Measurements from ENCODE around the gene ORAI2.
A peak's percentile ranks its signal among the peaks of the same experiment; 100 is the strongest.

The ORAI2 gene

DNA sequence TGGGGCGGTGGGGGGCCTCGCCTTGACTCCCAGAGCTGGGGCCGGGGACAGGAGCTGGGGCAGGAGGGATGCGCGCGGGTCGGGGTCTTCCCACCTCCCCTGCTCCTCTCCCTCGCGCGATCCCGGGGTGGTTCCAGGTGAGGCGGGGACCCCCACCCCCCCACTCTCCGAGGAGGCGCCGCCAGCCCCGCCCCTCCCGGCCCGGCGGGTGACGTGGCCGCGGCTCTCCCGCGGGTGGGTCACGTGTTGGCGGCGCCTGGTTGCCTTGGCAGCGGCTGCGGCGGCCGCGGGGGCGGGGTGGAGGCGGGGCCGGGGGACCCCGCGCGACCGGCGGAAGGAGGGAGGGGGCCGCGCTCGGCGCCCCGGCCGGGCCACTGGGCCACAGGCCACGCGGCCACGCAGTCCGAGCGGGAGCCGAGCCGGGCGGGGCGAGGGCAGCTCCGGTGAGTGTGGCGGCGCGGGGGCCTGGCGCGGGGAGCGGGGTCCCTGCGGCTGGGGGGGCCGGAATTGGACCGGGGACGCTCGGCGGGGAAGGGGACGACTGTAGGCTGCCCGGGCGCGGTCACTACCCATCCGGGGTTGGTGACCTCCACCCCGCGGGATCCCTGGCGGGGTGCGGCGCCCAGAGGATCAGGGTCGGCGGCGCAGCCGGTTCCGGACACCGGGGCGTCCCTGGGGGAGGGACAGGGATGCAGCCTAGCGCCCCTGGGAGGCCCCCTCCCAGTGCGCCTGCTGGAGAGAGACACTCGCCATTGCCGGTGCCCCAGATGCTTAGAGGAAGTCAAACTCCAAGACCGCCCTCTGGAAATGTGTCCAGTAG is at the start of gene ORAI2:
Gene ORAI2 (plus strand): TSS at position 357 of the 820 bp plus-strand sequence. CDS start 5,382 bp downstream, outside the sequence.
- peak within 1 kb of the TSS in 4 of 5 donors; percentile 63 to 78 (median 74) for H3K9ac ChIP-seq (ENCODE audit: low read length in 5 of 5)
- H3K27ac ChIP-seq (ENCODE audit: low read depth, low read length) = peak within 1 kb of the TSS; percentile 60
- H3K27me3 ChIP-seq (ENCODE audit: control insufficient read depth in 5 of 5, insufficient read depth in 4 of 5, low read length in 5 of 5) = no peaks in the 10 kb centered on the region
- H3K4me1 ChIP-seq (ENCODE audit: control insufficient read depth in 5 of 5, insufficient read depth in 5 of 5, low read length in 5 of 5) = peaks cover 1 to 32% (median 19%) of the 10 kb centered on the region in 5 donors
- H3K4me3 ChIP-seq (ENCODE audit: low read depth in 1 of 5, low read length in 5 of 5) = peak within 1 kb of the TSS; percentile 69 to 76 (median 74)
- H3K9me3 ChIP-seq (ENCODE audit: control insufficient read depth in 5 of 5, low read length in 5 of 5) = no peaks in the 10 kb centered on the region
- peaks cover 0 to 4% (median 0%) of the 10 kb centered on the region in 5 donors for H3K36me3 ChIP-seq (ENCODE audit: control insufficient read depth in 5 of 5, insufficient read depth in 5 of 5, low read length in 5 of 5)

DNA sequence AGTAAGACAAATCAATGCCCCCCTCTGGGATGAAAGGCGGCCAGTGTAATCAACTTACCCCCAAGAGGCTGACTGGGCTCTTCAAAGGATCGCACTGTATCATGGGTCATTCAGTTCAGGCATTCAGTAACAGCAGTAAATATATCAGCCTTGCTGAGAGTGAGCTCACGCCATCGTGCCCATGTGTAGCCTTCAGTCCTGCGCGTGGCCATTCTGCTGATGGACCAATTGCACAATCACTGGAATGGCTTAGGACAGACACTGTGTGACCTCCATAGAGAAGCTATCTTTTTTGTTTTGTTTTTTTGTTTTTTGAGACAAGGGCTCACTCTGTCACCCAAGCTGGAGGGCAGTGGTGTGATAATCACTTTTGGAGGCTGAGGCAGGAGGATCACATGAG is 46.3 kb upstream of the ORAI2 start:
- Histone ChIP-seq H3K4me1 (ENCODE audit: control insufficient read depth in 5 of 5, insufficient read depth in 5 of 5, low read length in 5 of 5) (peaks cover 0 to 7% (median 0%) of the 10 kb centered on the region in 5 donors), H3K36me3 (ENCODE audit: control insufficient read depth in 5 of 5, insufficient read depth in 5 of 5, low read length in 5 of 5) (peaks cover 0 to 13% (median 5%) of the 10 kb centered on the region in 5 donors), H3K4me3 (ENCODE audit: low read depth in 1 of 5, low read length in 5 of 5) (no peak overlapping the region), H3K27ac (ENCODE audit: low read depth, low read length) (no peak overlapping the region), H3K9ac (ENCODE audit: low read length in 5 of 5) (no peak overlapping the region), H3K27me3 (ENCODE audit: control insufficient read depth in 5 of 5, insufficient read depth in 4 of 5, low read length in 5 of 5) (no peaks in the 10 kb centered on the region), H3K9me3 (ENCODE audit: control insufficient read depth in 5 of 5, low read length in 5 of 5) (no peaks in the 10 kb centered on the region)

DNA sequence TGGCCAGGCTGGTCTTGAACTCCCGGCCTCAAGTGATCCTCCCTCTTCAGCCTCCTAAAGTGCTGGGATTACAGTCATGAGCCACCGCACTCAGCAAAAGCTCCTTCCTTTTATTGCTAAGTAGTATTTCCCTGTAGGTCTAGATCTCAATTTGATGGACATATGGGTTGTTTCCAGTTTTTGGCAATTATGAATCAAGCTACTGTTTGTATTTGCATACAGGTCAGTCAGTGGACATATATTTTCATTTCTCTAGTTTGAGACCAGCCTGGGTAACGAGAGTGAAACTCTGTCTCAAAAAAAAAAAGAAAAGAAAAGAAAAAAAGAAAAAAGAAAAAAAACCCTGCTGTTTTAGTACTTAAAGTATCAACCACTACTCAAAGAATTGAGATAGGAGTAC is 43.6 kb upstream of the ORAI2 start:
- Histone ChIP-seq H3K9ac (ENCODE audit: low read length in 5 of 5) (no peak overlapping the region), H3K9me3 (ENCODE audit: control insufficient read depth in 5 of 5, low read length in 5 of 5) (no peaks in the 10 kb centered on the region), H3K4me3 (ENCODE audit: low read depth in 1 of 5, low read length in 5 of 5) (no peak overlapping the region), H3K36me3 (ENCODE audit: control insufficient read depth in 5 of 5, insufficient read depth in 5 of 5, low read length in 5 of 5) (peaks cover 0 to 18% (median 6%) of the 10 kb centered on the region in 5 donors), H3K4me1 (ENCODE audit: control insufficient read depth in 5 of 5, insufficient read depth in 5 of 5, low read length in 5 of 5) (peaks cover 0 to 7% (median 0%) of the 10 kb centered on the region in 5 donors), H3K27ac (ENCODE audit: low read depth, low read length) (no peak overlapping the region), H3K27me3 (ENCODE audit: control insufficient read depth in 5 of 5, insufficient read depth in 4 of 5, low read length in 5 of 5) (no peaks in the 10 kb centered on the region)

DNA sequence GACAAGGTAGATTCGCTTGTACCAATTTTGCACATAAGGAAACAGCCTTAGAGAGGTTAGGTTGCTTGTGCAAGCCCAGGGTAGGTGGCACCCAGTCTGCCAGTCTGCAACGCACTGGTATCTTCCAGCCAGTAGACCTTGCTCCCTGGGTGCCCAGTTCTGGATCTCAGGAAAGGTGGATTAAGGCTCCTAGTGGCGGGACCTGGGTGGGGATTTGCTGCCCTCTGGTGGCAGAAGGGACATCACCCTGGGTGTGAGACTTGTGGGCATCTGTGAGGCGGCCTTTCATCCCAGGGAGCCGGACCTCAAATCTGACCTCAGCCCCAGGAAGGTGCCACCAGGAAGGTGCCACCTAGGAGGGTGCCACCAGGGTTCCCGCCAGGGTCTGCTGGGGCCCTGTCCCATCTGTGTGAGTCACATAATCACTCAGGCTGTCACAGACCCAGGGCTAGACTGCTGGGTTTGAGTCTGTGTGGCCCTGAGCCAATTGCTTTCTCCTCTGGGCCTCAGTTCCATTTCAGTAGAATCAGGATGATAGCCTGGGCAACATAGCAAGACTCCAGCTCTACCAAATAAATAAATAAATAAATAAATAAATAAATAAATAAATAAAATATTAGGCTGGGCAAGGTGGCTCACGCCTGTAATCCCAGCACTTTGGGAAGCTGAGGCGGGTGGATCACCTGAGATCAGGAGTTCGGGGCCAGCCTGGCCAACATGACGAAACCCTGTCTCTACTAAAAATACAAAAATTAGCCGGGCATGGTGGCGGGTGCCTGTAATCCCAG is 42.5 kb upstream of the ORAI2 start:
- Histone ChIP-seq H3K36me3 (ENCODE audit: control insufficient read depth in 5 of 5, insufficient read depth in 5 of 5, low read length in 5 of 5) (peaks cover 0 to 18% (median 6%) of the 10 kb centered on the region in 5 donors), H3K4me1 (ENCODE audit: control insufficient read depth in 5 of 5, insufficient read depth in 5 of 5, low read length in 5 of 5) (peaks cover 0 to 12% (median 6%) of the 10 kb centered on the region in 5 donors), H3K9me3 (ENCODE audit: control insufficient read depth in 5 of 5, low read length in 5 of 5) (no peaks in the 10 kb centered on the region), H3K27me3 (ENCODE audit: control insufficient read depth in 5 of 5, insufficient read depth in 4 of 5, low read length in 5 of 5) (no peaks in the 10 kb centered on the region), H3K9ac (ENCODE audit: low read length in 5 of 5) (no peak overlapping the region), H3K27ac (ENCODE audit: low read depth, low read length) (no peak overlapping the region), H3K4me3 (ENCODE audit: low read depth in 1 of 5, low read length in 5 of 5) (no peak overlapping the region)

DNA sequence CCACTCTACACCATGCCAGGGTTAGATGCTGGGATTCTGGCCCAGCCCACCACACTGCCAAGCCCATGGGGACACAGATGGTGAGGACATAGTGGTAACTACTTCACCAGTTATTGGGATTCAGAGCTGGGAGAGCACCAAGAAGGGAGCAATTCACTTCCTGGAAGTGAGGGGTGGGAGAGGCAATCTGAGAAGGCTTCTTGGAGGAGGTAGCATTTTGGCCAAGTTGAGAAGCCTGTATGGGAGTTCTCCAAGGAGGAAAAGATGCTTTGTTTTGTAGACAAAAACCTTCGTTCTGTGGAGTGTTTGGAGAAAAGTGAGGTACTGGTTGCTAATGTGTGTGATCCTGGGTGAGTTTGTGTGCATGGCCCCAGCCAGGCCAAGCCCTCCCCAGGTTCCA is 41.0 kb upstream of the ORAI2 start:
- H3K9me3 ChIP-seq (ENCODE audit: control insufficient read depth in 5 of 5, low read length in 5 of 5) = no peaks in the 10 kb centered on the region
- H3K4me1 ChIP-seq (ENCODE audit: control insufficient read depth in 5 of 5, insufficient read depth in 5 of 5, low read length in 5 of 5) = peaks cover 2 to 17% (median 16%) of the 10 kb centered on the region in 5 donors
- no peak overlapping the region for H3K4me3 ChIP-seq (ENCODE audit: low read depth in 1 of 5, low read length in 5 of 5)
- no peak overlapping the region for H3K27ac ChIP-seq (ENCODE audit: low read depth, low read length)
- H3K36me3 ChIP-seq (ENCODE audit: control insufficient read depth in 5 of 5, insufficient read depth in 5 of 5, low read length in 5 of 5) = peaks cover 0 to 13% (median 3%) of the 10 kb centered on the region in 5 donors
- H3K9ac ChIP-seq (ENCODE audit: low read length in 5 of 5) = no peak overlapping the region
- H3K27me3 ChIP-seq (ENCODE audit: control insufficient read depth in 5 of 5, insufficient read depth in 4 of 5, low read length in 5 of 5) = no peaks in the 10 kb centered on the region

DNA sequence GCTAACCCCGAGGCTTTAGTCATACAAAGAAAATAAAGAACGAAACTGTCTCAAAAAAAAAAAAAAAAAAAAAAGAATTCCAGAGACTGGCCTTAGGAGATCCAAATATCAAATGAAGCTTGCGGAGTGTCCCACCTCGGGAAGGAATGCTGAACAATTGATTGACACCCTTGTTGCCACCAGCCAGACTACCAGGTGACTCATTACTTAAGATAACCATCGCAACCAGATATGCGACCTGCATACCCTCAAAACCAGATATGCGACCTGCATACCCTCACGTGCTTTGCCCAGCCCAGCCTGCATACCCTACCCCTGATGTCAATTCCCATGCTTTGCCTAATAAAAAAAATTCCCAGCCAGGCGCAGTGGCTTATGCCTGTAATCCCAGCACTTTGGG is 39.9 kb upstream of the ORAI2 start:
- Histone ChIP-seq H3K9me3 (ENCODE audit: control insufficient read depth in 5 of 5, low read length in 5 of 5) (no peaks in the 10 kb centered on the region), H3K4me1 (ENCODE audit: control insufficient read depth in 5 of 5, insufficient read depth in 5 of 5, low read length in 5 of 5) (peaks cover 2 to 20% (median 17%) of the 10 kb centered on the region in 5 donors), H3K36me3 (ENCODE audit: control insufficient read depth in 5 of 5, insufficient read depth in 5 of 5, low read length in 5 of 5) (peaks cover 0 to 10% (median 3%) of the 10 kb centered on the region in 5 donors), H3K27ac (ENCODE audit: low read depth, low read length) (no peak overlapping the region), H3K4me3 (ENCODE audit: low read depth in 1 of 5, low read length in 5 of 5) (no peak overlapping the region), H3K9ac (ENCODE audit: low read length in 5 of 5) (no peak overlapping the region), H3K27me3 (ENCODE audit: control insufficient read depth in 5 of 5, insufficient read depth in 4 of 5, low read length in 5 of 5) (no peaks in the 10 kb centered on the region)

DNA sequence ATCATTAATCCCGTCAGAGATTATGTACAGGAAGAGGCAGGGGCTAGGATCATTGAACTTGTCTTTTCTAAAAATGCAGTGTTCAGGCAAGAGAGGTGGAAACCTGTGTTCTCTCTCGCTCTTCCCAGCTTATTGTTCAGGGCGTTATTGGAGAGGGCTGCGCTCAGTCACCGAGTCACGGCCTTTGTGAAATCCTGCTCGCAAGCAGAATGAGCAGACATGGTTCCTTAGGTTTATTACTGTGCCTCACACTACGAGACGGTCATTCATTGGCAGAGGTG is 37.8 kb upstream of the ORAI2 start:
- peak overlapping the region; percentile 81 to 99 (median 96) for H3K4me3 ChIP-seq (ENCODE audit: low read depth in 1 of 5, low read length in 5 of 5)
- H3K4me1 ChIP-seq (ENCODE audit: control insufficient read depth in 5 of 5, insufficient read depth in 5 of 5, low read length in 5 of 5) = peaks cover 2 to 20% (median 17%) of the 10 kb centered on the region in 5 donors
- H3K36me3 ChIP-seq (ENCODE audit: control insufficient read depth in 5 of 5, insufficient read depth in 5 of 5, low read length in 5 of 5) = peaks cover 3 to 19% (median 12%) of the 10 kb centered on the region in 5 donors
- peak overlapping the region in 4 of 5 donors; percentile 96 to 99 (median 97) for H3K9ac ChIP-seq (ENCODE audit: low read length in 5 of 5)
- no peaks in the 10 kb centered on the region for H3K27me3 ChIP-seq (ENCODE audit: control insufficient read depth in 5 of 5, insufficient read depth in 4 of 5, low read length in 5 of 5)
- peak overlapping the region; percentile 92 for H3K27ac ChIP-seq (ENCODE audit: low read depth, low read length)
- no peaks in the 10 kb centered on the region for H3K9me3 ChIP-seq (ENCODE audit: control insufficient read depth in 5 of 5, low read length in 5 of 5)

DNA sequence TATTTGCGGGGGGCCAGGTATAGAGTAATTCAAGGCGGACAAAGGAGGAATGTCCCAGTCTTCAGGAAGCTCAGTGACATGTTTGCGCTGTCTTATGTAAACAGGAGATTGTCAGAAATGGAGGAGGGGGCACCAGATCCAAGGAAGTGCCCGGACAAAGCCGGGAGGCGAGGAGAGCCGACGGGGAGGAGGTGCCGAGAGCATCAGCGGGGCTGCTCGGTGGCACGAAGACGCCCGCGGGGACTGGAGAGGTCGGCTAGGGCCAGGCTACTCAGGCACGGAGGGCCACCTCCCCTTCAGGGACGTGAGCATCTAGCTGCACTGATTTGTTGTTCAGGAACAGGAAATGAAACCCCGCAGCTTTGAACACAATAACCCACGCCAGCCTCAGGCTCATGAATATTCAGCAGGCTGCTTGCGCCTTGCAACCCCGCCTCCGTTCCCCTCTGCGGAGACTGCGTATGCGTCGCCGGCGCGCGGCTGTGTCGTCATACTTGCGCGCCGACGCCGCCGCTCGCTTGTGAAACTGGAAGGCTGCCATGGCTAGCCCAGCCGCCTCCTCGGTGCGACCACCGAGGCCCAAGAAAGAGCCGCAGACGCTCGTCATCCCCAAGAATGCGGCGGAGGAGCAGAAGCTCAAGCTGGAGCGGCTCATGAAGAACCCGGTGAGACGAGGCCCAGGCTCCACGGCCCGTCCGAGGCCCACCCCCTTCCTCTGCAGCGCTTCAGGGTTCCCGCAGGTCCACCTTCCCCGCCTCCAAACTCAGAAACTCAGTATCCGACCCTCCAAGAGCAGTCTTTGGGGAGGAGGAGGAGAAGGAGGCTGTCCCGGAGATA is 37.3 kb upstream of the ORAI2 start, which contains the start of gene PRKRIP1:
Gene PRKRIP1 (plus strand): TSS at position 491 of the 837 bp plus-strand sequence. CDS start 49 bp downstream, at position 540.
- peaks cover 2 to 20% (median 17%) of the 10 kb centered on the region in 5 donors for H3K4me1 ChIP-seq (ENCODE audit: control insufficient read depth in 5 of 5, insufficient read depth in 5 of 5, low read length in 5 of 5)
- H3K9ac ChIP-seq (ENCODE audit: low read length in 5 of 5) = peak within 1 kb of the TSS; percentile 94 to 99 (median 96)
- peak within 1 kb of the TSS; percentile 92 for H3K27ac ChIP-seq (ENCODE audit: low read depth, low read length)
- no peaks in the 10 kb centered on the region for H3K27me3 ChIP-seq (ENCODE audit: control insufficient read depth in 5 of 5, insufficient read depth in 4 of 5, low read length in 5 of 5)
- H3K9me3 ChIP-seq (ENCODE audit: control insufficient read depth in 5 of 5, low read length in 5 of 5) = no peaks in the 10 kb centered on the region
- peak within 1 kb of the TSS; percentile 89 to 99 (median 96) for H3K4me3 ChIP-seq (ENCODE audit: low read depth in 1 of 5, low read length in 5 of 5)
- peaks cover 6 to 24% (median 15%) of the 10 kb centered on the region in 5 donors for H3K36me3 ChIP-seq (ENCODE audit: control insufficient read depth in 5 of 5, insufficient read depth in 5 of 5, low read length in 5 of 5)

DNA sequence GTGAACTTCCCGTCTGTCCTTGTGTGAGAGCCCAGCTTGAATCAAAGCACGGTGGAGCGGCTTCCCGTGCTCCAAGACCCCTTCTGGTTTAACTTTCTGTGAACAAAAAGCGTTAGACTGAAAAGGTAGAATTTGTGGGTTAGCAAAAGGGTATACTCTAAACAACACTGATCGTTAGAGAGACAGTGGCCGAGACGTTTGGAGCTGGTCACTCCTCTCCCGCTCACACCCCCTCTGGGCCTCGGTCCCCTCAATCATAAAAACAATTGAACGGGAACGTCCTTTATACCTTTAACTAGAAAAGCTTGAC is 36.7 kb upstream of the ORAI2 start:
- peak overlapping the region; percentile 94 to 99 (median 96) for H3K9ac ChIP-seq (ENCODE audit: low read length in 5 of 5)

More for the DNA sequence above, 36.7 kb upstream of the ORAI2 start:
- peaks cover 2 to 20% (median 17%) of the 10 kb centered on the region in 5 donors for H3K4me1 ChIP-seq (ENCODE audit: control insufficient read depth in 5 of 5, insufficient read depth in 5 of 5, low read length in 5 of 5)
- H3K9me3 ChIP-seq (ENCODE audit: control insufficient read depth in 5 of 5, low read length in 5 of 5) = no peaks in the 10 kb centered on the region
- peaks cover 6 to 28% (median 17%) of the 10 kb centered on the region in 5 donors for H3K36me3 ChIP-seq (ENCODE audit: control insufficient read depth in 5 of 5, insufficient read depth in 5 of 5, low read length in 5 of 5)
- H3K4me3 ChIP-seq (ENCODE audit: low read depth in 1 of 5, low read length in 5 of 5) = peak overlapping the region; percentile 89 to 99 (median 96)
- H3K27ac ChIP-seq (ENCODE audit: low read depth, low read length) = peak overlapping the region; percentile 92
- H3K27me3 ChIP-seq (ENCODE audit: control insufficient read depth in 5 of 5, insufficient read depth in 4 of 5, low read length in 5 of 5) = no peaks in the 10 kb centered on the region
